Progenitor cell of endocrine pancreas (in vitro differentiated cells): ENCODE data around the gene COL17A1. TPM values are rescaled to one million over a fixed set of nuclear protein-coding genes. Genes with fewer than 3 reads are reported as not detected.
A peak's percentile ranks its signal among the peaks of the same experiment; 100 is the strongest.

Experiments
- DNase-seq: peaks from one replicate; pipeline ENCODE4 v3.0.0; 2021; ENCODE audit warnings: low spot score; ENCODE audit not compliant: unreplicated experiment
- H3K27ac Mint-ChIP-seq: 2 replicates; pipeline ENCODE4 v1.8.0; 2021; ENCODE audit warnings: mild to moderate bottlenecking, moderate library complexity, mixed read lengths
- H3K27me3 Mint-ChIP-seq: 2 replicates; pipeline ENCODE4 v1.8.0; 2021; ENCODE audit warnings: mixed read lengths
- H3K36me3 Mint-ChIP-seq: 2 replicates; pipeline ENCODE4 v1.8.0; 2022; ENCODE audit warnings: mixed read lengths; ENCODE audit not compliant: insufficient read depth
- H3K4me1 Mint-ChIP-seq: 2 replicates; pipeline ENCODE4 v1.8.0; 2021; ENCODE audit warnings: low read depth, mixed read lengths
- H3K4me3 Mint-ChIP-seq: 2 replicates; pipeline ENCODE4 v1.8.0; 2021; ENCODE audit warnings: low read depth, mild to moderate bottlenecking, moderate library complexity, mixed read lengths
- H3K9me3 Mint-ChIP-seq: 2 replicates; pipeline ENCODE4 v1.8.0; 2021; ENCODE audit warnings: low read depth, mixed read lengths
- long read RNA-seq: library from polyadenylated mRNA; unstranded; transcript quantifications from one replicate; pipeline ENCODE4 v2.0.0, GENCODE V29; 2020
- total RNA-seq: library from RNA; stranded (reverse); gene quantifications from 2 replicates; pipeline ENCODE4 v1.2.1, GENCODE V29; 2021
- TF ChIP-seq, protein P1 (sequence below): fragments of 200-600 bp; sonication (generic); IDR thresholded peaks from one replicate; pipeline ENCODE4 v1.5.0; 2021; ENCODE audit warnings: antibody characterized with exemption, mild to moderate bottlenecking; ENCODE audit not compliant: unreplicated experiment

The COL17A1 gene
- 0.78 and 0.86 TPM in 2 replicates for total RNA-seq
- long read RNA-seq: 0 reads

DNA sequence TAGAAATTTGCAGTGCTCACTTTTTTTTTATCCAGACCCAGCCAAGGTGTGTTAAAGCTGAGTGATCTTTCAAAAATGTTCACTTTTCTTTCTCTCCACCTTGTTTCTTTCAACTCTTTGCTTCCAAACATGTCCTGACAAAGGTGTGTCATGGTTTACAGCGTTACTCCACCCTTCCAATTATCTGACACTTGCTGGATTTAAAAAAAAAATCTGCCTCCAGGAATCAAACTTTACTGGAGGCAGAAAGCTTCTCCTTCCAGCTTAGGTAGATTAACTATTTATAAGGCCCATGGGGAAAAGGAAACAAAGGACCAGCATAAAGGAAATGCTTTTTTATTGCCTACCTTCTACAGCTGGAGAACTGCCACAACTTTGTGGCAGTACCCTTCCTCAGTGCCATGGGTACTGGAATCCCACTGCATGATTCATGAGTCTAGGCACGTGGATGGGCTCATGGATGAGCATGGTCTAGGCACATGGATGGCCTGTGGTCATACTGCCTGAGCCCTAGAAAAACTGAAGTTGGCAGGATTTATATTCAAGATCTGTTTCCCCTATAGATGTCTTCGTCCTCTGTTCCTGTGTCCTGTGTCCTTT lies at the start of gene COL17A1:
TSS of gene COL17A1 (minus strand) at position 80 of the 600 bp plus-strand sequence. CDS start 5,207 bp downstream, outside the sequence.
- Mint-ChIP-seq H3K27me3 (no peaks in the 10 kb centered on the region), H3K27ac (peak within 1 kb of the TSS; percentile 43), H3K4me3 (no peak within 1 kb of the TSS), H3K9me3 (no peaks in the 10 kb centered on the region), H3K4me1 (peaks cover 25% of the 10 kb centered on the region), H3K36me3 (no peaks in the 10 kb centered on the region)
- DNase-seq: no peak
- TF ChIP-seq, protein P1, sequence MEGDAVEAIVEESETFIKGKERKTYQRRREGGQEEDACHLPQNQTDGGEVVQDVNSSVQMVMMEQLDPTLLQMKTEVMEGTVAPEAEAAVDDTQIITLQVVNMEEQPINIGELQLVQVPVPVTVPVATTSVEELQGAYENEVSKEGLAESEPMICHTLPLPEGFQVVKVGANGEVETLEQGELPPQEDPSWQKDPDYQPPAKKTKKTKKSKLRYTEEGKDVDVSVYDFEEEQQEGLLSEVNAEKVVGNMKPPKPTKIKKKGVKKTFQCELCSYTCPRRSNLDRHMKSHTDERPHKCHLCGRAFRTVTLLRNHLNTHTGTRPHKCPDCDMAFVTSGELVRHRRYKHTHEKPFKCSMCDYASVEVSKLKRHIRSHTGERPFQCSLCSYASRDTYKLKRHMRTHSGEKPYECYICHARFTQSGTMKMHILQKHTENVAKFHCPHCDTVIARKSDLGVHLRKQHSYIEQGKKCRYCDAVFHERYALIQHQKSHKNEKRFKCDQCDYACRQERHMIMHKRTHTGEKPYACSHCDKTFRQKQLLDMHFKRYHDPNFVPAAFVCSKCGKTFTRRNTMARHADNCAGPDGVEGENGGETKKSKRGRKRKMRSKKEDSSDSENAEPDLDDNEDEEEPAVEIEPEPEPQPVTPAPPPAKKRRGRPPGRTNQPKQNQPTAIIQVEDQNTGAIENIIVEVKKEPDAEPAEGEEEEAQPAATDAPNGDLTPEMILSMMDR: no peak

DNA sequence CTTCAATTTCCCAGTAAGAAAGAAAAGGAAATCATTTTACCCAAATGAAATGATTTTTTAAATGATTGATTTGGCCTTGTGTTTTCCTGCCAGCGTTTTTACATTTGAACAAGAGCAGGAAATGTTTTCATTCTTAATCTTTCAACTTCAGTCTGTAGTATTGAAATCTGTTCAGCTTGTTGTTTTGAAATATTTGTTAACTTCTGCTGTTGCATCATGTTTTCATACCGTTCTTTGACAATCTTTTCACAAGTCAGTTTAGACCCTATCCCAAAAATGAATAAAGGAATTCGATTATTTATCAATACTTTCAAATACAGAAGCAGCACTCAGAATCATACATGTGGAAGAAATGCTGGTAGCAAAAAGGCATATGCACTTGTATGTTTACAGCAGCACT lies 44.4 kb upstream of the COL17A1 start:
- Mint-ChIP-seq H3K4me1 (no peaks in the 10 kb centered on the region), H3K36me3 (no peaks in the 10 kb centered on the region), H3K27me3 (no peaks in the 10 kb centered on the region), H3K27ac (no peak overlapping the region), H3K4me3 (no peak overlapping the region), H3K9me3 (no peaks in the 10 kb centered on the region)
- TF ChIP-seq, protein P1: no peak
- no peak for DNase-seq

DNA sequence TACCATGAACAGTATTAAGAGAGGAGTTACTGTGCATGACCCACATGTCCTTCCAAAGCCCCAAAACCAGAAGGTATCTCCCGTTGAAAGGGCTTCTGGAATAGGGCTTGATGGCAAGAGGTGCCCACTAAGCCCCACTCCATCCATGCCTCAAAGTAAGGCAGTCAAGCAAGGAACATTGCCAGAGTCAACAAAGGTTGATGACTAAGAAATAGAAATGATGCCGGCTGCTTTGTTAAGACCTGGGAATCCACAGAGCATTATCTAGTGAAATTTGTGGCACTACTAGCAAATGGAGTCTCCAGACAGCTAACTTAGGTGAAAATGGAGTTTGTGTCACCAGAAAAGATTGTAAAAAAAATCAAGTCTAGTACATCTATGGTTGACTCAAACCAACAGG lies 42.5 kb upstream of the COL17A1 start:
- no peaks in the 10 kb centered on the region for H3K9me3 Mint-ChIP-seq
- H3K27ac Mint-ChIP-seq: no peak overlapping the region
- no peak overlapping the region for H3K4me3 Mint-ChIP-seq
- TF ChIP-seq, protein P1: no peak
- no peaks in the 10 kb centered on the region for H3K36me3 Mint-ChIP-seq
- no peaks in the 10 kb centered on the region for H3K4me1 Mint-ChIP-seq
- DNase-seq: no peak
- no peaks in the 10 kb centered on the region for H3K27me3 Mint-ChIP-seq

DNA sequence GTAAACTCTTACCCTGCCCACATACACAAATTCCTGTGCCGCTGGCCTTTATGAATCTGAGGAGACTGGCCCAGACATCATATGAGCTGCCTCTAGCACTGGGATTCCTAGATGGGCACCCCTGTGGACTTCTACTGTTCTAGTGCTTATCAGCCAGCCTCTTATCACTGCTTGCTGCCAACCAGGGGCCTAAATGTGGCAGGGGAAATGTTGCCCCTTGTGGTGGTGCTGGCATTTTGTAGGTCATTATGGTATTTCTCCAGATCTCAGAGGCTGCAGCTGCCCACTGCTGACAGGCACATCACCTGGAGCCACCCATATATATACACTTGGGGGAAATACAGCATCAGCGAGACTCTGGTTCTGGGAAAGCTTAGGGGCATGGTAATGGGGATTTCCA lies 41.7 kb upstream of the COL17A1 start:
- Mint-ChIP-seq H3K4me1 (peaks cover 4% of the 10 kb centered on the region), H3K4me3 (no peak overlapping the region), H3K36me3 (no peaks in the 10 kb centered on the region), H3K27me3 (no peaks in the 10 kb centered on the region), H3K27ac (no peak overlapping the region), H3K9me3 (no peaks in the 10 kb centered on the region)
- TF ChIP-seq, protein P1: peak; percentile 39
- no peak for DNase-seq

DNA sequence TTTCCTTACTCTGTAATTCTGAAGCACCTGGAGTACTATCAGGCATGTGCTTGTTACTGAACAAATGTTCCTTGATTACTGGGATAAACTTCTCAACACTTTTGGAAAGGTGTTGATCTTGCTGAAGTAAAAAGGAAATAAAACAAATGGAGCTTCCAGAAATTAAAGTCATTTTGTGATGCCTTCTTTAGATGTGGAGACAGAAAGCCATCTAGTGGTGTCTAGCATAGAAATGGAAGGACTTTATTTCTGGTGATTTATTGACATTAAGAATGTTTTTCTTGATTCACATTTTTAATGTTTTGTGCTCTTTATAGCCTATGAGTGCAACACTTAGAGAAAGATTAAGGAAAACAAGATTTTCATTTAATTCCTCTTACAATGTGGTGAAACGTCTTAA lies 37.7 kb upstream of the COL17A1 start:
- Mint-ChIP-seq H3K27me3 (no peaks in the 10 kb centered on the region), H3K4me1 (peaks cover 11% of the 10 kb centered on the region), H3K9me3 (no peaks in the 10 kb centered on the region), H3K27ac (no peak overlapping the region), H3K4me3 (peak overlapping the region; percentile 89), H3K36me3 (no peaks in the 10 kb centered on the region)
- TF ChIP-seq, protein P1: no peak
- no peak for DNase-seq
